ENCODE measurements around the gene CFAP221.

DNA sequence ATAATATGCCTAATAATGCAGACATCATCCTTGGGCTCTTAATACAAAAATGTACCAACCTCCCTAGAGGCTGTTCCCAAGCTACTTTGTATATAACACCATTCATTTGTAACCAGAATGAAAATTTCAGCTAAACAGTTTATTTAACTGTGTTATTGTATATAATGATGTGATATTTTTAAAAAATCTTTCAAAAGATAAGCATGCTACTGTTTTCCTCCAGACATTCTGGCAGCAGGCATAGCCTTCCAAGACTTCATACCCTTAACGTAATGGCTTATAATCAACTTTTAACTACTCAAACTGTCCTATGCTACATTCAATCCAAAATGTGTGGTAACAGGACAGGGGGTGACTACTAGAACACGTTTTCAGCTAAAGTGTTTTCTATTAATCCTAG lies 21.2 kb downstream of the CFAP221 start:
- TF ChIP-seq FOXA1 (IDR thresholded peaks at IDR 0.05) (no peak), ARNT (IDR thresholded peaks at IDR 0.05) (no peak), BHLHE40 (IDR thresholded peaks at IDR 0.05; ENCODE audit: borderline replicate concordance) (no peak), FOXM1 (IDR thresholded peaks at IDR 0.05; ENCODE audit: borderline replicate concordance) (no peak), HDGF (IDR thresholded peaks at IDR 0.05; ENCODE audit: borderline replicate concordance) (no peak), SUZ12 (IDR thresholded peaks at IDR 0.05) (no peak), TARDBP (IDR thresholded peaks at IDR 0.05) (no peak), CTBP1 (IDR thresholded peaks at IDR 0.05; ENCODE audit: borderline replicate concordance) (no peak)

All from HEK293T (cell line).